ENCODE results near the gene CTSL.
A peak's percentile ranks its signal among the peaks of the same experiment; 100 is the strongest.

The CTSL gene

GRCh38 chr9:87718231-87718630 lies 7.7 kb upstream of the CTSL start:
- WGBS, 2 donors (ENCODE audit: extremely low coverage in 2 of 2, insufficient read length in 2 of 2, insufficient replicate concordance in 1 of 2): no CpG with 5 or more reads among the region's 3 CpGs

GRCh38 chr9:87718852-87719612 lies 6.9 kb upstream of the CTSL start:
- WGBS, 2 donors (ENCODE audit: extremely low coverage in 2 of 2, insufficient read length in 2 of 2, insufficient replicate concordance in 1 of 2): no CpG with 5 or more reads among the region's 6 CpGs
- no peak overlapping the region for H3K4me2 ChIP-seq (ENCODE audit: insufficient read depth, low read length, poor library complexity, severe bottlenecking)
- no peak overlapping the region for H4K91ac ChIP-seq (ENCODE audit: low read depth, low read length, poor library complexity)
- no peak for DNase-seq (ENCODE audit: low spot score)
- no peak overlapping the region for H4K8ac ChIP-seq (ENCODE audit: low read depth, low read length)
- peak overlapping the region; percentile 55 for H2AFZ ChIP-seq (ENCODE audit: low read length)
- H2BK15ac ChIP-seq (ENCODE audit: low read length): no peak overlapping the region
- H3K27me3 ChIP-seq (ENCODE audit: control insufficient read depth in 3 of 3, insufficient read depth in 3 of 3, low read depth in 1 of 3, low read length in 3 of 3): peaks cover 0 to 3% (median 0%) of the 10 kb centered on the region in 3 experiments
- H3K4me3 ChIP-seq (ENCODE audit: low read length in 2 of 2): no peak overlapping the region
- H3K4ac ChIP-seq (ENCODE audit: low read length): no peak overlapping the region
- H2BK12ac ChIP-seq (ENCODE audit: low read length): no peak overlapping the region
- H3K9ac ChIP-seq (ENCODE audit: low read depth, low read length, poor library complexity): no peak overlapping the region
- no peak overlapping the region for H2BK5ac ChIP-seq (ENCODE audit: low read length)
- H3K9me3 ChIP-seq (replicated peaks in 1 of 2; ENCODE audit: control insufficient read depth in 2 of 2, insufficient read depth in 1 of 2, low read depth in 1 of 2, low read length in 2 of 2): no peaks in the 10 kb centered on the region
- no peak overlapping the region for H3K23ac ChIP-seq (ENCODE audit: low read depth, low read length, poor library complexity)
- H3K4me1 ChIP-seq (ENCODE audit: control insufficient read depth in 2 of 2, insufficient read depth in 1 of 2, low read depth in 1 of 2, low read length in 2 of 2): no peaks in the 10 kb centered on the region
- H3K18ac ChIP-seq (ENCODE audit: low read length): no peak overlapping the region
- no peak overlapping the region for H2BK120ac ChIP-seq (ENCODE audit: low read depth, low read length)
- no peak overlapping the region for H3K27ac ChIP-seq (replicated peaks; ENCODE audit: low read length)
- H2AK5ac ChIP-seq (ENCODE audit: low read depth, low read length): no peak overlapping the region
- no peaks in the 10 kb centered on the region for H3K79me1 ChIP-seq (ENCODE audit: low read depth, low read length)
- no peaks in the 10 kb centered on the region for H3K36me3 ChIP-seq (replicated peaks in 1 of 2; ENCODE audit: control insufficient read depth in 2 of 2, insufficient read depth in 2 of 2, low read length in 2 of 2)
- no peak overlapping the region for H3K14ac ChIP-seq (ENCODE audit: low read length)

More at GRCh38 chr9:87718231-87718630, 7.7 kb upstream of the CTSL start:
- Histone ChIP-seq H2BK12ac (ENCODE audit: low read length) (no peak overlapping the region), H3K9me3 (replicated peaks in 1 of 2; ENCODE audit: control insufficient read depth in 2 of 2, insufficient read depth in 1 of 2, low read depth in 1 of 2, low read length in 2 of 2) (no peaks in the 10 kb centered on the region), H2BK120ac (ENCODE audit: low read depth, low read length) (no peak overlapping the region), H2BK5ac (ENCODE audit: low read length) (no peak overlapping the region), H3K27ac (replicated peaks; ENCODE audit: low read length) (no peak overlapping the region), H3K18ac (ENCODE audit: low read length) (no peak overlapping the region), H3K23ac (ENCODE audit: low read depth, low read length, poor library complexity) (no peak overlapping the region), H2BK15ac (ENCODE audit: low read length) (no peak overlapping the region), H3K4me3 (ENCODE audit: low read length in 2 of 2) (no peak overlapping the region), H3K14ac (ENCODE audit: low read length) (no peak overlapping the region), H3K4me1 (ENCODE audit: control insufficient read depth in 2 of 2, insufficient read depth in 1 of 2, low read depth in 1 of 2, low read length in 2 of 2) (no peaks in the 10 kb centered on the region), H3K9ac (ENCODE audit: low read depth, low read length, poor library complexity) (no peak overlapping the region), H2AFZ (ENCODE audit: low read length) (no peak overlapping the region), H3K4me2 (ENCODE audit: insufficient read depth, low read length, poor library complexity, severe bottlenecking) (no peak overlapping the region), H3K4ac (ENCODE audit: low read length) (no peak overlapping the region), H4K8ac (ENCODE audit: low read depth, low read length) (no peak overlapping the region), H4K91ac (ENCODE audit: low read depth, low read length, poor library complexity) (no peak overlapping the region), H3K79me1 (ENCODE audit: low read depth, low read length) (no peaks in the 10 kb centered on the region), H3K27me3 (ENCODE audit: control insufficient read depth in 3 of 3, insufficient read depth in 3 of 3, low read depth in 1 of 3, low read length in 3 of 3) (peaks cover 0 to 3% (median 0%) of the 10 kb centered on the region in 3 experiments), H3K36me3 (replicated peaks in 1 of 2; ENCODE audit: control insufficient read depth in 2 of 2, insufficient read depth in 2 of 2, low read length in 2 of 2) (no peaks in the 10 kb centered on the region), H2AK5ac (ENCODE audit: low read depth, low read length) (no peak overlapping the region)
- no peak for DNase-seq (ENCODE audit: low spot score)

DNA sequence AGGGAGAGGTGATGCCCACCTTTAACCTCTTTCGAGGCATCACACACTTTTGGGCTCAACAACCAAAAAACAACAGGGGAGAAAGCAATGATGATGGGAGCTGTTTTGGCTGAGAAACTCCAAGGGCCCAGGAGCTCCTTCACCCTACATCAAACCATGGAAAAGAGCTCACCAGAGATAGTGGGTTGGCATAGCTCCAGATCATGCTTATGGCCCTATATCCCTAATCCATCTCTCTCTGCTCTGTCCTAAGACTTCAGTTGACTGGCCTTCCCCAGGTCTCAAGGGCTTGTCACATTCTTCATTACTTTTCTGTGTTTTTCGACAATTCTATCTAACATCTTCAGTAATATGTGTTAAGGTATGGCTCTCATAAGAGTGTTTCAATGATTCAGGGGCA lies 5.7 kb upstream of the CTSL start:
- Histone ChIP-seq H3K27ac (replicated peaks; ENCODE audit: low read length) (no peak overlapping the region), H3K18ac (ENCODE audit: low read length) (no peak overlapping the region), H2BK12ac (ENCODE audit: low read length) (no peak overlapping the region), H3K14ac (ENCODE audit: low read length) (no peak overlapping the region), H4K8ac (ENCODE audit: low read depth, low read length) (no peak overlapping the region), H3K4ac (ENCODE audit: low read length) (no peak overlapping the region), H4K91ac (ENCODE audit: low read depth, low read length, poor library complexity) (no peak overlapping the region), H3K36me3 (replicated peaks in 1 of 2; ENCODE audit: control insufficient read depth in 2 of 2, insufficient read depth in 2 of 2, low read length in 2 of 2) (no peaks in the 10 kb centered on the region), H3K27me3 (ENCODE audit: control insufficient read depth in 3 of 3, insufficient read depth in 3 of 3, low read depth in 1 of 3, low read length in 3 of 3) (peaks cover 0 to 3% (median 0%) of the 10 kb centered on the region in 3 experiments), H3K4me2 (ENCODE audit: insufficient read depth, low read length, poor library complexity, severe bottlenecking) (no peak overlapping the region), H2AK5ac (ENCODE audit: low read depth, low read length) (no peak overlapping the region), H3K9ac (ENCODE audit: low read depth, low read length, poor library complexity) (no peak overlapping the region), H2BK15ac (ENCODE audit: low read length) (no peak overlapping the region), H3K4me3 (ENCODE audit: low read length in 2 of 2) (no peak overlapping the region), H3K9me3 (replicated peaks in 1 of 2; ENCODE audit: control insufficient read depth in 2 of 2, insufficient read depth in 1 of 2, low read depth in 1 of 2, low read length in 2 of 2) (no peaks in the 10 kb centered on the region), H2AFZ (ENCODE audit: low read length) (no peak overlapping the region), H2BK5ac (ENCODE audit: low read length) (no peak overlapping the region), H3K23ac (ENCODE audit: low read depth, low read length, poor library complexity) (no peak overlapping the region), H3K4me1 (ENCODE audit: control insufficient read depth in 2 of 2, insufficient read depth in 1 of 2, low read depth in 1 of 2, low read length in 2 of 2) (no peaks in the 10 kb centered on the region), H2BK120ac (ENCODE audit: low read depth, low read length) (no peak overlapping the region), H3K79me1 (ENCODE audit: low read depth, low read length) (no peaks in the 10 kb centered on the region)
- WGBS, 2 donors (ENCODE audit: extremely low coverage in 2 of 2, insufficient read length in 2 of 2, insufficient replicate concordance in 1 of 2): no CpG with 5 or more reads among the region's 2 CpGs
- no peak for DNase-seq (ENCODE audit: low spot score)

GRCh38 chr9:87722393-87723088 lies 3.4 kb upstream of the CTSL start:
- Histone ChIP-seq H4K91ac (ENCODE audit: low read depth, low read length, poor library complexity) (no peak overlapping the region), H2AFZ (ENCODE audit: low read length) (no peak overlapping the region), H3K9me3 (replicated peaks in 1 of 2; ENCODE audit: control insufficient read depth in 2 of 2, insufficient read depth in 1 of 2, low read depth in 1 of 2, low read length in 2 of 2) (no peaks in the 10 kb centered on the region), H3K36me3 (replicated peaks in 1 of 2; ENCODE audit: control insufficient read depth in 2 of 2, insufficient read depth in 2 of 2, low read length in 2 of 2) (no peaks in the 10 kb centered on the region), H3K27me3 (ENCODE audit: control insufficient read depth in 3 of 3, insufficient read depth in 3 of 3, low read depth in 1 of 3, low read length in 3 of 3) (peaks cover 0 to 3% (median 0%) of the 10 kb centered on the region in 3 experiments), H2BK120ac (ENCODE audit: low read depth, low read length) (no peak overlapping the region), H3K27ac (replicated peaks; ENCODE audit: low read length) (no peak overlapping the region), H2BK12ac (ENCODE audit: low read length) (no peak overlapping the region), H3K9ac (ENCODE audit: low read depth, low read length, poor library complexity) (no peak overlapping the region), H3K18ac (ENCODE audit: low read length) (no peak overlapping the region), H2AK5ac (ENCODE audit: low read depth, low read length) (no peak overlapping the region), H3K4ac (ENCODE audit: low read length) (no peak overlapping the region), H3K79me1 (ENCODE audit: low read depth, low read length) (no peaks in the 10 kb centered on the region), H3K23ac (ENCODE audit: low read depth, low read length, poor library complexity) (no peak overlapping the region), H2BK5ac (ENCODE audit: low read length) (no peak overlapping the region), H3K4me3 (ENCODE audit: low read length in 2 of 2) (no peak overlapping the region), H2BK15ac (ENCODE audit: low read length) (no peak overlapping the region), H4K8ac (ENCODE audit: low read depth, low read length) (no peak overlapping the region), H3K14ac (ENCODE audit: low read length) (no peak overlapping the region), H3K4me2 (ENCODE audit: insufficient read depth, low read length, poor library complexity, severe bottlenecking) (no peak overlapping the region), H3K4me1 (ENCODE audit: control insufficient read depth in 2 of 2, insufficient read depth in 1 of 2, low read depth in 1 of 2, low read length in 2 of 2) (peaks cover 0 to 2% of the 10 kb centered on the region in 2 donors)
- WGBS, 2 donors (ENCODE audit: extremely low coverage in 2 of 2, insufficient read length in 2 of 2, insufficient replicate concordance in 1 of 2): no CpG with 5 or more reads among the region's 5 CpGs
- DNase-seq (ENCODE audit: low spot score): no peak

All from neuronal stem cell (in vitro differentiated cells).